ENCODE measurements around the gene CEP164.
A peak's percentile ranks its signal among the peaks of the same experiment; 100 is the strongest.

CEP164 gene

DNA sequence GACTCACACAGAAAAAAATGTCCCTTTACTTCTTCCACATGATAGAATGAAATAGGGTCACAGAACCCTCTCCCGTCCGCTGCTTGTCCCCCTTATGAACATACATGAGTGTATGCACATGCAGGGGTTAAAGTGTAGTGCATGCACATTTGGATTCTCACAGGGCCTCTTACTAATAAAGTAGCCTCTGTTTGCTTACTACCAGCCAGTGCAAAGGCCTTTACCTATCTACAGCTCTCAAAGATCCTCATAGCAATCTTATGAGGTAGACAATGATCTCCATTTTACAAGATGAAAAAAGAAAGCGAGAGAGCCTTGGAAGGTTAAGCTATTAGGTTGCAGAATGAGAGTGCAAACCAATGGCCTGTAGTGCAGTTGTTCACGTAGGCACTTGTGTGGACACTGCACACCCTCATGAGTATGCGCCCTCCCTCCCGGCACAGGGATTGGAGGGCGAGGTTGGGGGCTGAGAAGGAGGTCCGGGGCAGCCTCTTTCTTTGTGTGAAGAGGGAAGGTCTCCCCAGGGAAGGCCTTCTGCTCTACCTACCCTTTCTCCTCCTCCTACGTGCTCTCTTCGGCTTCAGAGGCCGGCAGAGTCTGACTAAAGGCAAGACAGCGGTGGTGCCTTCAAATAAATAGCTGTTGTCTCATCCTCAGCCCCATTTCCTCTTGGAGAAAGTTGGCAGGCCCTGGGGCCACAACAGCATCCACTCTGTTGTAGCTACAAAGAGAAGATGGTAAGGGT, 91.3 kb downstream of the CEP164 start:
- Histone ChIP-seq H3K4me1 (ENCODE audit: control insufficient read depth, insufficient read depth, low read length) (no peaks in the 10 kb centered on the region), H3K27me3 (ENCODE audit: control insufficient read depth, insufficient read depth, low read length) (no peaks in the 10 kb centered on the region), H3K9me3 (ENCODE audit: control insufficient read depth, insufficient read depth, low read length) (no peaks in the 10 kb centered on the region), H3K9ac (ENCODE audit: low read depth, low read length) (no peak overlapping the region), H3K36me3 (ENCODE audit: control insufficient read depth, insufficient read depth, low read length) (no peaks in the 10 kb centered on the region), H3K4me3 (ENCODE audit: low read depth, low read length) (no peak overlapping the region)

DNA sequence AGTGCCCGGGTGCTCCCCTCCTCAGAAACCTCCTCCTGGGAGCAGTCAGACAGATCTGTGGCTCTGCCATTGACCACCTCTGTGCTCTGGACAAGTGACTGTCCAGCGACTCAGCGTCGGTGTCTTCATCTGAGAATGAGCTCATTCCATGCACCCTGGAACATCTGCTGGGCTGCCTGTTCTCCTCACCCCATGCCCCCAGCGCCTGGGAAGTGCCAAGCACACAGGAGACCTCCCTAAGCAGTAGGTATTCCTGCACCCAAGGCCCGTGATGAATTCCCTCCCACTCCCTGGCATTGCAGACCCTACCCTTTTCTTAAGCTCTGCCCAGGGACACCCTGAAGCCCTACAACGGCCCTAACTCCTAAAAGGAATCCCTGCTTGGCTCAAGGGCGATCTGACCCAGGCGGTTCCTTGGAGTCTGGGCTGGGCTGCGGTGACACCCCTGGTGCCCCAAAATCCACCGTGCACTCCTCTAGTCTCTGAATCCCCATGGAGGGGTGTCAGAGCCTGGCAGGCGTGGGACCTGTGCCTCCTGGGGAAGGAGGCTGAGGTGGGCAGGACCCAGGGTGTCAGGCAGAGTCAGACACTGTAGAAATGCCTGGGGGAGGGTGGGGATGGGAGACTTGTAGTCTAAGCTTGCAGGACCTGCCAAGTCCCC, 92.0 kb downstream of the CEP164 start:
- Histone ChIP-seq H3K9ac (ENCODE audit: low read depth, low read length) (no peak overlapping the region), H3K4me3 (ENCODE audit: low read depth, low read length) (no peak overlapping the region), H3K36me3 (ENCODE audit: control insufficient read depth, insufficient read depth, low read length) (no peaks in the 10 kb centered on the region), H3K4me1 (ENCODE audit: control insufficient read depth, insufficient read depth, low read length) (no peaks in the 10 kb centered on the region), H3K9me3 (ENCODE audit: control insufficient read depth, insufficient read depth, low read length) (no peaks in the 10 kb centered on the region), H3K27me3 (ENCODE audit: control insufficient read depth, insufficient read depth, low read length) (no peaks in the 10 kb centered on the region)

DNA sequence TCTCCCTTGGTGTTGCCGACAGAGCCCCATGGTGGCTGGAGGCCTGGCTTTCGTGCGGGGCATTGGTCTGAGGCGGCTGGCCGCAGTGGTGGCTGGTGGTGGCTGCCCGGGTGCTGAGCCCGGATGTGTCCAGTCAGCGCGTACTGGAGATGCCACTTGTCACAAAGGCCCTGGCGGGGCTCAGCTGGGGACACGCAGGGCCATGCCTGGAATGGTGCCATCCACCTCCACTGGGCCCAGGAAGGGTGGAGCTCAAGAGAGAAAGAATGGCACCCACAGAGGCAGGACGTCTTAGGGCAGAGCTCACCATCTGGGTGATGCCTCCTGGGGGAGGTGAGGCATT, 92.5 kb downstream of the CEP164 start:
- H3K36me3 ChIP-seq (ENCODE audit: control insufficient read depth, insufficient read depth, low read length), result no peaks in the 10 kb centered on the region
- no peaks in the 10 kb centered on the region for H3K4me1 ChIP-seq (ENCODE audit: control insufficient read depth, insufficient read depth, low read length)
- no peaks in the 10 kb centered on the region for H3K9me3 ChIP-seq (ENCODE audit: control insufficient read depth, insufficient read depth, low read length)
- H3K9ac ChIP-seq (ENCODE audit: low read depth, low read length), result no peak overlapping the region
- H3K27me3 ChIP-seq (ENCODE audit: control insufficient read depth, insufficient read depth, low read length), result no peaks in the 10 kb centered on the region
- no peak overlapping the region for H3K4me3 ChIP-seq (ENCODE audit: low read depth, low read length)

DNA sequence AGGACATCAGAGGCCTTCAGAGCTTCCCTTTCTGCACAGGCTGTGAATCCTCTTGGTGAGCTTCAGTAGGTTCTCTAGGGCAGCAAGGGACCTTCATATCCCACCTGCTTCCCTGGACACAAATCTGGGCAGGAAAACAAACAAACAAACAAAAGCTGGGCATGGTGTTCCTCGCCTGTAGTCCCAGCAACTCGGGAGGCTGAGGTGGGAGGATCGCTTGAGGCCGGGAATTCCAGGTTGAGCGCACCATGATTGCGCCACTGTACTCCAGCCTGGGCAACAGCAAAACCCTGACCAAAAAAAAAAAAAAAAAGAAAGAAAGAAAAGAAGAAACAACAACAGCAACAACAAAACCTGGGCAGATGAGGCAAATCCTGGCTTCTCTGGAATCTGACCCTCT, 92.9 kb downstream of the CEP164 start:
- Histone ChIP-seq H3K4me3 (ENCODE audit: low read depth, low read length) (no peak overlapping the region), H3K36me3 (ENCODE audit: control insufficient read depth, insufficient read depth, low read length) (no peaks in the 10 kb centered on the region), H3K4me1 (ENCODE audit: control insufficient read depth, insufficient read depth, low read length) (no peaks in the 10 kb centered on the region), H3K9ac (ENCODE audit: low read depth, low read length) (no peak overlapping the region), H3K27me3 (ENCODE audit: control insufficient read depth, insufficient read depth, low read length) (no peaks in the 10 kb centered on the region), H3K9me3 (ENCODE audit: control insufficient read depth, insufficient read depth, low read length) (no peaks in the 10 kb centered on the region)

DNA sequence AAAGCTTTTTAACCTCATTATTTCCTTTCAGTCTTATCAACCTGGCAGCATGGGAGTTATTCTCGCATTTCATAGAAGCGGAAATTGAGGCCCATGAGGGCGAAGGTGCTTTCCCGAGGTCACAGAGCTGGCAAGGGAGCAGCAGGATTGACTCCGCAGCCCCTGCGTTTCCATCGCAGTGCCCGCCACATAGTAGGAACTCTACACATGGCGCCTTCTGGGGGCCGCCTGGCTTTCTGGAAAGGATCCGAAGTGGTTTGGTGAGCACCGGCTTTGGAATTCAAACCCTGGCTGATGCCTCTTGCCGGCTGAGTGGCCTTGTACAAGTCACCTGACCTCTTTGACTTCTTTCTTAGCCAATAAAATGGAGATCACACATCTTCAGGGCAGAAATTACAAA, 93.4 kb downstream of the CEP164 start:
- H3K9ac ChIP-seq (ENCODE audit: low read depth, low read length), result no peak overlapping the region
- H3K36me3 ChIP-seq (ENCODE audit: control insufficient read depth, insufficient read depth, low read length), result no peaks in the 10 kb centered on the region
- peaks cover 2% of the 10 kb centered on the region for H3K4me1 ChIP-seq (ENCODE audit: control insufficient read depth, insufficient read depth, low read length)
- H3K4me3 ChIP-seq (ENCODE audit: low read depth, low read length), result no peak overlapping the region
- no peaks in the 10 kb centered on the region for H3K27me3 ChIP-seq (ENCODE audit: control insufficient read depth, insufficient read depth, low read length)
- no peaks in the 10 kb centered on the region for H3K9me3 ChIP-seq (ENCODE audit: control insufficient read depth, insufficient read depth, low read length)

DNA sequence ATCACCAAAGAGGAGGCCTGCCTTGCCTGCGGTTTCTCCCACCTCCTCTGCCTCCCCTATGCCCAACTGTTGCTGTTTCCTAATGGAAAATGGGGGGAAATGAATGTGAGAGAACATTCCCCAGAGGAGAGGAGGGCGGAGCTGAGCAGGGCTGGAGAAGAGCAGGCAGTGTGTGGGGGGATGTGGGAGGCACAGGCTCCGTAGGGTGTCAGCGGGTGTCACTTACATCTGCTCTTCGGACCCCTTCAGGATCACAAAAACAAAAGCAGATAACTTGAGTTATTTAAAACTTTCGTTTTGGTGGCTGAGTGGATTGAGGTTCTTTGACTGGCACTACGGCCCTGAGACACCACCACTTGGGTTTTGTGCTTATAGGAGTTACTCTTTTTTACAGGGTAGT, 93.8 kb downstream of the CEP164 start:
- no peaks in the 10 kb centered on the region for H3K9me3 ChIP-seq (ENCODE audit: control insufficient read depth, insufficient read depth, low read length)
- H3K36me3 ChIP-seq (ENCODE audit: control insufficient read depth, insufficient read depth, low read length), result no peaks in the 10 kb centered on the region
- H3K4me3 ChIP-seq (ENCODE audit: low read depth, low read length), result no peak overlapping the region

DNA sequence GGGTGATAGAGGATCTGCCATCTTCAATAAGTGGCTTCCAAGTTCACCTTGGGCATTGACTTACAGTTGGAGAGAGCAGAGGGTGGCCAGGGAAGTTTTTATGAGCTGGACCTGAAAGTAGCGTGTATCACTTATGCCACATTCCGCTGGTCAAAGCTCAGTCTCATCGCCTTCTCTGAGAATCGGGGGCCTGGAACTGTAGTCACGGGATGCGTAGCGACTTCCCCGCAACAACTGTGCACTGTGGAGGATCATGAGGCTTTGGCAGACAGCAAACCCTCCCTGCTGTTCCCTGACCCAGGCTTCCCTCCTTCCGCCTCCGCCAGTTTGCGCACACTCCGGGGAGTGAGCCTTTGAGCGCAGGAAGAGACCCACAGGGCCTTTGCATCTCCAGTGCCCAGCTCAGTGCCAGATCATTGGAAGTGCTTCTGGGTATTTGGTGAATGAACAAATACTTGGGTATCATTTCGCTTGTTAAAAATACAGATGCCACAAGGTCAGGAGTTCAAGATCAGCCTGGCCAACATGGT, 95.5 kb downstream of the CEP164 start:
- H3K4me3 ChIP-seq (ENCODE audit: low read depth, low read length), result no peak overlapping the region
- no peaks in the 10 kb centered on the region for H3K9me3 ChIP-seq (ENCODE audit: control insufficient read depth, insufficient read depth, low read length)
- H3K9ac ChIP-seq (ENCODE audit: low read depth, low read length), result no peak overlapping the region
- peaks cover 5% of the 10 kb centered on the region for H3K4me1 ChIP-seq (ENCODE audit: control insufficient read depth, insufficient read depth, low read length)
- H3K27me3 ChIP-seq (ENCODE audit: control insufficient read depth, insufficient read depth, low read length), result no peaks in the 10 kb centered on the region
- H3K36me3 ChIP-seq (ENCODE audit: control insufficient read depth, insufficient read depth, low read length), result no peaks in the 10 kb centered on the region

More for the DNA sequence above, 93.8 kb downstream of the CEP164 start:
- Histone ChIP-seq H3K27me3 (ENCODE audit: control insufficient read depth, insufficient read depth, low read length) (no peaks in the 10 kb centered on the region), H3K4me1 (ENCODE audit: control insufficient read depth, insufficient read depth, low read length) (peaks cover 3% of the 10 kb centered on the region), H3K9ac (ENCODE audit: low read depth, low read length) (no peak overlapping the region)

DNA sequence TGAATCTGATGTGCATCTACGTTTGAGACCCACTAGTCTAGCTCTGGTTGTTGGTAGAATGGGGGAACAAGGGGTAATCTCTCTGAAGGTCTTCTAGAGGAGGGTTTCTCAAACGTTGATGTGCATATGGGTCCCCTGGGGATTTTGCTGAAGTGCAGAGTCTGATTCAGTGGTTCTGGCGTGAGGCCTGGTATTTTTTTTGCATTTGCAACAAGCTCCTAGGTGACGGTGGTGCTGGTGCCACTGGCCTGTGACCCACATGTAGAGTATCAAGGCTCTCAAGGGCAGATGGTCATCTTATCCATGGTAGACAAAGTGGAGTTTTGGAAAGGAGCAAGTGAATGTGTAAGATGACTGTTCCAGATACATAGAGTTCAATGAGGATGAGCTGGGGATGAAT, 97.1 kb downstream of the CEP164 start:
- Histone ChIP-seq H3K9ac (ENCODE audit: low read depth, low read length) (no peak overlapping the region), H3K4me1 (ENCODE audit: control insufficient read depth, insufficient read depth, low read length) (peaks cover 5% of the 10 kb centered on the region), H3K9me3 (ENCODE audit: control insufficient read depth, insufficient read depth, low read length) (no peaks in the 10 kb centered on the region), H3K4me3 (ENCODE audit: low read depth, low read length) (no peak overlapping the region), H3K36me3 (ENCODE audit: control insufficient read depth, insufficient read depth, low read length) (no peaks in the 10 kb centered on the region), H3K27me3 (ENCODE audit: control insufficient read depth, insufficient read depth, low read length) (no peaks in the 10 kb centered on the region)

DNA sequence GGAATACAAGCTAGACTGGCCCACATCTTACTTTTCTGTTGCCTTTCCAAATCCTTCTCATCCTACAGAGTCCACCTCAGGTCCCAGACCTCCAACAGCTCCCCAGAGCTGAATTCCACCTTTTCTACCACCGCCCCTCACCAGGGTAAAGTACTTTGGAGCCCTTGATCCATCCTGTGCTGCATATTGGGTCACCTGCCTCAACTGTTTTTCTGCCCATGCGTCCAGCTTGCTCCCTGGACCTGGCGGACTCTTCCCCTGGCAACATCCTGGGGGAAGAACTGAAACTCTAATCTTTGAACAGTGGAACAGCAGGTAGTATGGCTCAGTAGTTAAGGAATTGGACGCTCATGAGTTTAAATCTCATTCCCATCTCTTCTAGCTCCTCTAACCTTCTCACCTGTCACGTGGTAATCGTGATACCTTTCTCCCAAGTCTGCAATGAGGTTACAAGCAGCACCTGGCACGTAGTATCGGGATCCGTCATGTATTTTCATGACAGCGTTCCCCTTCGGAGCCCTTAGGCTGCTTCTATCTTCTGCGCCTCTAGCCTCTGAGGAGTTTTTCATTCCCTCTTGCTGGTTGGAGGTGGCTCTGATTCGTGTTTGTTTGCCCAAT, 98.1 kb downstream of the CEP164 start:
- no peaks in the 10 kb centered on the region for H3K27me3 ChIP-seq (ENCODE audit: control insufficient read depth, insufficient read depth, low read length)
- H3K9ac ChIP-seq (ENCODE audit: low read depth, low read length), result peak overlapping the region; percentile 38
- H3K9me3 ChIP-seq (ENCODE audit: control insufficient read depth, insufficient read depth, low read length), result no peaks in the 10 kb centered on the region
- H3K4me1 ChIP-seq (ENCODE audit: control insufficient read depth, insufficient read depth, low read length), result peaks cover 5% of the 10 kb centered on the region
- H3K36me3 ChIP-seq (ENCODE audit: control insufficient read depth, insufficient read depth, low read length), result no peaks in the 10 kb centered on the region
- no peak overlapping the region for H3K4me3 ChIP-seq (ENCODE audit: low read depth, low read length)

DNA sequence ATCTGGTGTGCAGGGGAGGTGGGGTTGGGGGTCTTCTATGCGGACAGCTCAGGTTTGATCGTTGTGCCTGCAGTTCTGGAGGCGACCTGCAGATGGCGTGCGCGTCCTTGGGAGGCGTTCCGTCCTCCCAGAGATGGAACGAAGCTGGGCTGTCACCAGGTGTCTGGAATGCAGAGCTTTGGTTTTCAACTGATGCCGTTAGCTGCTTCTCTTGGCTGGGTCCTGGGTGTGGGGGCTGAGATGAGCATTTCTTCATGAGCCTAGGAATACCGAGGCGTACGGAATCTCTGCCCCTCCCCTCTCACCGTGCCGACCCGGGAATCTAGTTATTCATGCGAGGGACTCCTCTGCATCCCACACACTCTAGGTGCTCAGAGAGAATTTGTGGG, 98.6 kb downstream of the CEP164 start:
- peak overlapping the region; percentile 38 for H3K9ac ChIP-seq (ENCODE audit: low read depth, low read length)
- H3K36me3 ChIP-seq (ENCODE audit: control insufficient read depth, insufficient read depth, low read length), result no peaks in the 10 kb centered on the region
- no peaks in the 10 kb centered on the region for H3K27me3 ChIP-seq (ENCODE audit: control insufficient read depth, insufficient read depth, low read length)
- no peaks in the 10 kb centered on the region for H3K9me3 ChIP-seq (ENCODE audit: control insufficient read depth, insufficient read depth, low read length)
- peaks cover 5% of the 10 kb centered on the region for H3K4me1 ChIP-seq (ENCODE audit: control insufficient read depth, insufficient read depth, low read length)
- peak overlapping the region; percentile 22 for H3K4me3 ChIP-seq (ENCODE audit: low read depth, low read length)

DNA sequence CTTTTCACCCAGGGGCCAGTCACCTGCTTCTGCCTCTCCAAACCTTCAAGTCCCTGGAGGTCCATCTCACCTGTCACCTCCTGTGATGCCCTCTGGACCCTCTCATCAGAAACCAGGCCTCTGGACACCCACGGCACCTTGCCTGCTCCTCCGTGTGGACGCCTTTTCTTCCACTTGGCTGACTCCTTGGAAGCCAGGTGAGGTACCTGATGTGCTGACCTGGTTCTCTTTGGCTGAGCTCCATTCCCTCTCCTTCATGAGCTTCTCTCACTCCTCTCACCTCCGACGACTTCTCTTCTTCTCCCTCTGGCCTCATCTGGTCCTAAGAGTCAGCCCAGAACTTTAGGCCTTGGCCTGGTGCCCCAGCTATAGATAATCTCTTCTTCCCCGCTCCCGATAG, 99.3 kb downstream of the CEP164 start:
- H3K9me3 ChIP-seq (ENCODE audit: control insufficient read depth, insufficient read depth, low read length), result no peaks in the 10 kb centered on the region
- H3K27me3 ChIP-seq (ENCODE audit: control insufficient read depth, insufficient read depth, low read length), result no peaks in the 10 kb centered on the region
- H3K4me3 ChIP-seq (ENCODE audit: low read depth, low read length), result no peak overlapping the region
- peaks cover 5% of the 10 kb centered on the region for H3K4me1 ChIP-seq (ENCODE audit: control insufficient read depth, insufficient read depth, low read length)
- H3K36me3 ChIP-seq (ENCODE audit: control insufficient read depth, insufficient read depth, low read length), result no peaks in the 10 kb centered on the region
- no peak overlapping the region for H3K9ac ChIP-seq (ENCODE audit: low read depth, low read length)

DNA sequence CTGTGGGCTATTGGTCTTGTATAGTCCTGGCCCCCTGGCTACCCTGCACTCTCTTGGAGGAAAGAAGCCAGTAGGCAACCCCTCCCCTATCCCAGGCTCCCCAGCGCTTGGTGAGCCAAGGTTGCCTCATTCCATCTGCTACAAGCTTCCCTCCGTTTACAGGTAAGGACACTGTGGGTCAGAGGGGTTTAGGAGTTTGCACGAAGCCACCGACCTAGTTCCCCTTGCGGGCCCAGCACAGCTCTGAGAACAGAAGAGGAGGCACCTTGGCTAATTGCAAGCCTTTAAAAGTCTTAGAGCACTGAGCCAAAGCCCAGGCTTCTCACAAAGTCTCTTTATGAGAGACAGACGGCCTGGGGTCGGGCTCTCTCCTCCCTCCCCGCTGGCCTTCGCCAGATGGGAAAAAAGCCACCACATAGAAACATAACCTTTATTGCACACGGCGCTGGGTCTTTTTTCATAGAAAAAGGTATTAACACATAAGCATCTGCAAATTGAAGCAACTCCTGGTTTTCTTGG, 99.8 kb downstream of the CEP164 start:
- Histone ChIP-seq H3K27me3 (ENCODE audit: control insufficient read depth, insufficient read depth, low read length) (no peaks in the 10 kb centered on the region), H3K9ac (ENCODE audit: low read depth, low read length) (no peak overlapping the region), H3K4me3 (ENCODE audit: low read depth, low read length) (no peak overlapping the region), H3K36me3 (ENCODE audit: control insufficient read depth, insufficient read depth, low read length) (no peaks in the 10 kb centered on the region), H3K4me1 (ENCODE audit: control insufficient read depth, insufficient read depth, low read length) (peaks cover 5% of the 10 kb centered on the region), H3K9me3 (ENCODE audit: control insufficient read depth, insufficient read depth, low read length) (no peaks in the 10 kb centered on the region)

All from iPS-15b (cell line).